Measurements from ENCODE around the gene BPIFA2.

- TF ChIP-seq, protein P1, sequence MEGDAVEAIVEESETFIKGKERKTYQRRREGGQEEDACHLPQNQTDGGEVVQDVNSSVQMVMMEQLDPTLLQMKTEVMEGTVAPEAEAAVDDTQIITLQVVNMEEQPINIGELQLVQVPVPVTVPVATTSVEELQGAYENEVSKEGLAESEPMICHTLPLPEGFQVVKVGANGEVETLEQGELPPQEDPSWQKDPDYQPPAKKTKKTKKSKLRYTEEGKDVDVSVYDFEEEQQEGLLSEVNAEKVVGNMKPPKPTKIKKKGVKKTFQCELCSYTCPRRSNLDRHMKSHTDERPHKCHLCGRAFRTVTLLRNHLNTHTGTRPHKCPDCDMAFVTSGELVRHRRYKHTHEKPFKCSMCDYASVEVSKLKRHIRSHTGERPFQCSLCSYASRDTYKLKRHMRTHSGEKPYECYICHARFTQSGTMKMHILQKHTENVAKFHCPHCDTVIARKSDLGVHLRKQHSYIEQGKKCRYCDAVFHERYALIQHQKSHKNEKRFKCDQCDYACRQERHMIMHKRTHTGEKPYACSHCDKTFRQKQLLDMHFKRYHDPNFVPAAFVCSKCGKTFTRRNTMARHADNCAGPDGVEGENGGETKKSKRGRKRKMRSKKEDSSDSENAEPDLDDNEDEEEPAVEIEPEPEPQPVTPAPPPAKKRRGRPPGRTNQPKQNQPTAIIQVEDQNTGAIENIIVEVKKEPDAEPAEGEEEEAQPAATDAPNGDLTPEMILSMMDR (IDR thresholded peaks at IDR 0.05 in 8 of 11, conservative IDR thresholded peaks at IDR 0.05 in 3 of 11): no peak
- no peak for TF ChIP-seq POLR2A (IDR thresholded peaks at IDR 0.05)
- TF ChIP-seq POLR2AphosphoS5 (IDR thresholded peaks at IDR 0.05): no peak
Measured at GRCh38 chr20:33158637-33159385, 9.1 kb upstream of the BPIFA2 start.

Measured in spleen (tissue), 7 donors.